Measurements from ENCODE around the gene BORCS5.

GRCh38 chr12:12482150-12482761 lies 125.4 kb downstream of the BORCS5 start:
- no peak for TF ChIP-seq REST (IDR thresholded peaks at IDR 0.05; ENCODE audit: insufficient read depth in 1 of 2, low read depth in 2 of 2, low read length in 1 of 2)
- TF ChIP-seq CTCF (IDR thresholded peaks at IDR 0.05): no peak

Measured in Panc1 (cell line).